ENCODE data around the gene FAT2.
"Not testable (repeated sequence)": the region's sequence is repeated elsewhere in the genome, so short reads cannot be mapped to it uniquely, and the experiment has no call there.

Gene FAT2

GRCh38 chr5:151611127-151611775 lies 20.1 kb upstream of the FAT2 start:
- no peak for DNase-seq

GRCh38 chr5:151608522-151608921 lies 17.4 kb upstream of the FAT2 start:
- DNase-seq: no peak

DNA sequence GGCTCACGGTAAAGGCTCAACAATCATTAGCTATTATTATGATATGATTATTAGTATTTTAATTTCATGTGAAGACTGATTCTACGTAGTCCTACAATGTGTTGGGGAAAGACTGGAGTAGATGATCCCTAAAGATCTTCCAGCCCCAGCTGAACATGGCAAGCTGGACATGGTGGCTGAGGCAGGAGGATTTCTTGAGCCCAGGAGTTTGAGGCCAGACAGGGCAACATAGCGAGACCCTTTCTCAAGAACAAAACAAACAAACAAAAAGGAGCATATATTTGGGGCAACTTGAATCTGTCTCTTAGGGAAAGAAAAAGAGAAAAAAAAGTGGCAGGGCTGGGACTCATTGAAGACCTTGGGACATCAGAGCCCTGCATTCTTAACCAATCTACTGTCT lies 16.2 kb upstream of the FAT2 start:
- no peak for DNase-seq

DNA sequence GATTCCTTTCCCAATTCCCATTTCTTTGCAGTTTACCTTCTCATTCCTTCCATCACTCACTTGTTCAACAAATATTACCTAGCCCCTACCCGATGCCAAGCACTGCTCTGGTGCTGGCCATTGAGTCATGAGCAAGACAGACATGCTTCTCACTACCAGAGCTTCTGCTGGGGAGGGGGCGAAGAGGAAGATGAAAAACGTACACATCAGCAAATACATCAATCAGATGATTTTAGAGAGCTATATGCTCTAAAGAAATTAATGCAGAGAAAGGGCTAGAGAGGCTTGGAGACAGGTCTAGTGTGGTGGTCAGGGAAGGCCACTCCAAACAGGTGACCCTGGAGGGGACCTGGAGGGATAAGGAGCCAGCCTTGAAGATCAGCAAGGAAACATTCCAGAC lies 14.4 kb upstream of the FAT2 start:
- no peak for DNase-seq

GRCh38 chr5:151602806-151603205 lies 11.7 kb upstream of the FAT2 start:
- DNase-seq: no peak

DNA sequence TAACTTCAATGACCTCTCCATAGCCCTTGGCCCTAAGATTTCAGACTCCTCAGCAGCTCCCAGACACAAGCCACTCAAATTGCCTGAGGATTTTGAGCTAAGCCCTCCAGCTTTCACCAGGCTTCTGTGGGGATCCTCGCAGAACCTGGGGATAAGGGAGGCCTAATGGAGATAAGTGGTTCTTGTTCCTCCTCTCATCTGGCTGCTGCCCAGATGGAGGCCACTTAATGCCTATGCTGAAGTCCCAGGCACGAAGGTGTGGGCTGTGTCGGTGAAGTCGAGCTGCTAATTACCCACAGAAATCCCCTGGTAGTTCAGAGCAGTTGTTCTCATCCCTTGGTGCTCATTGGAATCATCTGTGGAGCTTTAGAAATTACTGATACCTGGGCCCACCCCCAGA lies 10.3 kb upstream of the FAT2 start:
- no peak for DNase-seq

- no peak for DNase-seq
Observed at GRCh38 chr5:151600069-151600665, 9.0 kb upstream of the FAT2 start.

DNA sequence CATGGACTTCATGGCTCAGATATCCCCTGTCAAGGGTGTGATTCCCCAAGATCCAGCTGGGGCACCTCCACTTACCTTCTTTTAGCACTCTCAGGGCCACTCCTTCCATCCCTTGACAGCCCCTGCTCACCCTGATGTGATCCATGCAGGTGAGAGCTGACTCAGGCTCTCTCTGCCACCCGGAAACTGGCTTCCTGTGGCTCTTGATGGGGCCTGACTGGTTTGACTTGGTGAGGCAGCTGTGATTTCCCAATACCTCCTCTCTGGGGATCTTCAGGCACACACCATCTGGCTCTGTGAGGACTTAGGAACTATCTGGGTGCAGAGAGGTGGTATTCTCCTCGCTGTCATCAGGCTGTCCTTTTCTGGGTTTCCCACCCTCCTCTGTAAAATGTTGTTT lies 7.9 kb upstream of the FAT2 start:
- no peak for DNase-seq

GRCh38 chr5:151598549-151598948 lies 7.4 kb upstream of the FAT2 start:
- DNase-seq: no peak

- DNase-seq: no peak
Observed at GRCh38 chr5:151597749-151598148, 6.6 kb upstream of the FAT2 start.

DNA sequence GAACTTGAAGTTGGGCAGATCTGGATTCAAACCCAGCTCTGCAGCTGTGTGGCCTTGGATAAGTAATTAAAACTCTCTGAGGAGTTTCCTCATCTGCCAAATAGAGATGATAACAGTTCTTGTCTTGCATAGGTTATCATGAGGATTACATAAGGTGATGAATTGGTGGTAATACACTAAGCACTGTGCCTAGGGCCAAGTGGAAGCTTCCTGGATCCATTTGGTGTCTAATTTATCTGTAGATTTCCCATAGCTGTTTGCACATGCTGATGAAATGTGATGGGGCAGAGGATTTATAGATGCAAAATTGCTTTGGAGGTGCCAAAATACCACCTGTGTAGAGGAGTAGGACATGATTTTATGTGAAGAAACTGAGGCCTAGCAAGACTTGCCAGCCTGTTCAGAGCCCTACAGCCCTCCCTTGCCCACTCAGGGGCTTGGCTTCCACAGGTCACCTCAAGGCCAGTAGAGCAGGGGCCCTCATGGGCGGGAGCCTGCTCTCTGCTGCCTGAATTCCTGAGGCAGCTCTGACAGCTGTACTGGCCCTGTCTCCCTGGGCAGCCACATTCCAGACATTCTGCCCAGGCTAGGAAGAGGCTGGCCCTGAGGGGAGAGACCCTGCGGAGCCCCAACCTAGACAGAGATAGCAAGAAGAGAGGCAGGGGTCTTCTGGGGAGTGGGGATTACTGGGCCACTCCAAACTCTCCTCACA lies 5.9 kb upstream of the FAT2 start:
- no peak for DNase-seq

DNA sequence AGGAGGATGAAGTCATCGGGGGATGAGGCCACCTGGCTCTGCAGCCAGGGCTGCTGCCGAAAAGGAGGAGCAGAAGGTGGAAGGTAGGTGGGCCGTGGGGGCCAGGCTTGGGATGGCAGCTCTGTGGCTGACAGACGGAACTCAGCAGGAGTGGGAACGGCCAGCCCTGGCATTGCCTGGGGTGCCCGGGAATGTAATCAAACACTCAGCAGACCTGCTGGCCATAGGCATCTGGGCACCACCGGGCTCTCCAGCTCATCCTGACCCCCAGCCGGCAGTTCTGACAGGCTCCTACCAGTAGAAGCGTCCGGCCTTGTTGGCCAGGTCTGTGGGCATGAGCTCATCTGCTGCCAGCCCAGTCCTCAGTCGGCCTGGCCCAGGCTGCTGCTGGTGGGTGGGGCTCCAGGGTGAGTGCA lies 4.3 kb upstream of the FAT2 start:
- no peak for DNase-seq

- DNase-seq: peak; percentile 60
Observed at GRCh38 chr5:151592855-151593408, 1.8 kb upstream of the FAT2 start.

GRCh38 chr5:151589878-151590570 lies 1.1 kb downstream of the FAT2 start:
- DNase-seq: no peak

DNA sequence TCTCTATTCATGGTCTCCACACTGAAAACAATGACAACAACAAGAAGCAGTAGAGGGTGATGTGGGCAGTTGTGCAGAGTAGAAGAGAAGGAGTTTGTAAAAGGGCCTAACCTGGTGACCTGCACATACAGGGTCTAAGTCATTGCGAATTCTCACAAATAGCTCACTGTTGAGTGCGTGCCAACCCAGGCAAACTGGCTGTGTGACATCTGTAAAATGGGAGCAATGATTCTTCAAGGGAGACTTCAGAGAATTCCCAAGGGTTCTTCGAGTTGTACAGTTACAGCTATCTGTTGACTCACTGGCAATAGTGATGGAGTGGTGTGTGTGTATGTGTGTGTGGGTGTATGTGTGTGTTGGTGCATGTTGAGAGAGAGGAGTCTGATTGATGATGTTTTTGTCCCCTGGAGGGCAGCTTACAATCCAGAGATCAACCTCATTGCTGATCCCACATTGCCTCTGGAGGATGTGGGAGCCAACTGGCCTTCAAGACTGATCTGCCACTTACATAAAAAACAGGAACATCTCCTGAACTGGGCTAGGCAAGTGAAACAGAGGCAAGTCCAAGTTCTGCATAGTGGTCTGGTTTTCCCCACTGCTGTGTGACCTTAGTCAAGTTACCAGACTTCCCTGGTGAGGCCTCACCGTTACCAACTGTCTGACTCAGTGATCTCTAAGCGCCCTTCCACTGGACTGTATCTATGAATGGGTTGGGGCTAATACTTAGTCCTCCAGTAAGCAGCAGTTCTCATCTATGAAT lies 3.2 kb downstream of the FAT2 start:
- DNase-seq: no peak

- DNase-seq: no peak
Observed at GRCh38 chr5:151585970-151586369, 5.2 kb downstream of the FAT2 start.

- DNase-seq: not testable (repeated sequence)
Observed at GRCh38 chr5:151585344-151585743, 5.8 kb downstream of the FAT2 start.

GRCh38 chr5:151584057-151584937 lies 6.8 kb downstream of the FAT2 start:
- no peak for DNase-seq

GRCh38 chr5:151581812-151582583 lies 9.1 kb downstream of the FAT2 start:
- peak; percentile 6 for DNase-seq

- no peak for DNase-seq
Observed at GRCh38 chr5:151581347-151581746, 9.8 kb downstream of the FAT2 start.

DNA sequence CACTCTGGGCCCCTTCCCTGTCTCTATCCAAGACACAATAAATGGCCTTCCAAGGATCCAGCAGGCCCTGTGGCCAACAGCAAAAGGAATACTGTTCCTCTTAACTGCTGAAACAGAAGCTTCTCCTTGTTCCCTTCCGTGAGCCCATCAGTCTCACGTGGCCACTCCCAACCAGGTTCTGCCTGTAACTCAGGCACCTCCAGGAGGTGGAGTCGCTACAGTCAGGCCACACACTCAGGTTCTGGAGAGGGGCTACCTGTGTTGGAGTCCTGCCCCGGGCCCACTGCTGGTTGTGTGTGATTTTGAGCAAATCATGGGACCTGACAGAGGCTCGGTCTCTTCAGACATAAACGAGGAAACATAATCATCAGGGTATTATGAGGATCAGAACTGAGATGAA lies 10.3 kb downstream of the FAT2 start:
- DNase-seq: no peak

Data from NCI-H146 (cell line).